Keratinocyte (primary cell): ENCODE results near the gene GJA9.

Source experiments
- CTCF ChIP-seq, 3 experiments: IDR thresholded peaks in 1 of 3; conservative IDR thresholded peaks in 1 of 3; optimal IDR thresholded peaks in 1 of 3; 2 replicates in 2 of 3; 3 replicates in 1 of 3; pipeline versions ENCODE3 to v1.5.1; 2011; ENCODE audit warnings: low read length in 3 of 3, mild to moderate bottlenecking in 3 of 3, moderate library complexity in 2 of 3, control low read depth in 1 of 3, inconsistent platforms in 1 of 3; ENCODE audit not compliant: insufficient read depth in 2 of 3; ENCODE audit errors: extremely low read depth in 1 of 3
- EZH2 ChIP-seq: IDR thresholded peaks from one replicate; pipeline ENCODE4 v1.6.1; 2012; ENCODE audit warnings: inconsistent platforms, mild to moderate bottlenecking, low read length, moderate library complexity

GRCh38 chr1:38888423-38889333, 7.3 kb upstream of the GJA9 start:
- TF ChIP-seq CTCF (optimal IDR thresholded peaks at IDR 0.05 in 1 of 3, IDR thresholded peaks at IDR 0.05 in 1 of 3, conservative IDR thresholded peaks at IDR 0.05 in 1 of 3; ENCODE audit: extremely low read depth in 1 of 3, insufficient read depth in 2 of 3, low read length in 3 of 3) (no peak), EZH2 (no peak)
